Mammary epithelial cell (primary cell): ENCODE data around the gene STIM1.

Source experiments
- EZH2 ChIP-seq: IDR thresholded peaks from 2 replicates; pipeline ENCODE4 v1.6.1; 2012; ENCODE audit warnings: low read length, inconsistent platforms, borderline replicate concordance
- TF ChIP-seq, protein P1 (sequence below), 2 donors: IDR thresholded peaks in 1 of 2; conservative IDR thresholded peaks in 1 of 2; 2 replicates each; pipeline ENCODE4 v1.5.1; 2011 to 2012; ENCODE audit warnings: inconsistent platforms in 2 of 2, low read length in 2 of 2, mild to moderate bottlenecking in 2 of 2, control low read depth in 1 of 2, low read depth in 1 of 2; ENCODE audit not compliant: insufficient read depth in 1 of 2; ENCODE audit errors: extremely low read depth in 1 of 2

DNA sequence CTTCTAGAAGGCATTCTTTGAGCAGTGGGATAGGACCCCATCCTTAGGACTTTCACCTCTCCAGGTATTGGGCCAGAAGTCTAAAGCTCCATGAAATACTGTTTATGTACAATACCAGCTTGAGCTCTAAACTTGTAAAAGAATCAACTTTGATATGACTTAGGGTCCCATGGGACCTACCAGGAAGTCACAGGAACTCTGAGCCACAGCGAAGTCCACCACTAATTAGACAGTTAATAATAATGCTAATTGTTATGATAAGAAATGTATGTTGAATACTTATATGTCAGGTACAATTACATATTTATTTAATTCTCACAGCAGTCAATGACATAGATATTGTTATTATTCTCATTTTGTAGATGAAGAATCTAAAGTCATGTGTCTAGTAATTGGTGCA lies 35.3 kb downstream of the STIM1 start:
- no peak for TF ChIP-seq EZH2
- TF ChIP-seq, protein P1, sequence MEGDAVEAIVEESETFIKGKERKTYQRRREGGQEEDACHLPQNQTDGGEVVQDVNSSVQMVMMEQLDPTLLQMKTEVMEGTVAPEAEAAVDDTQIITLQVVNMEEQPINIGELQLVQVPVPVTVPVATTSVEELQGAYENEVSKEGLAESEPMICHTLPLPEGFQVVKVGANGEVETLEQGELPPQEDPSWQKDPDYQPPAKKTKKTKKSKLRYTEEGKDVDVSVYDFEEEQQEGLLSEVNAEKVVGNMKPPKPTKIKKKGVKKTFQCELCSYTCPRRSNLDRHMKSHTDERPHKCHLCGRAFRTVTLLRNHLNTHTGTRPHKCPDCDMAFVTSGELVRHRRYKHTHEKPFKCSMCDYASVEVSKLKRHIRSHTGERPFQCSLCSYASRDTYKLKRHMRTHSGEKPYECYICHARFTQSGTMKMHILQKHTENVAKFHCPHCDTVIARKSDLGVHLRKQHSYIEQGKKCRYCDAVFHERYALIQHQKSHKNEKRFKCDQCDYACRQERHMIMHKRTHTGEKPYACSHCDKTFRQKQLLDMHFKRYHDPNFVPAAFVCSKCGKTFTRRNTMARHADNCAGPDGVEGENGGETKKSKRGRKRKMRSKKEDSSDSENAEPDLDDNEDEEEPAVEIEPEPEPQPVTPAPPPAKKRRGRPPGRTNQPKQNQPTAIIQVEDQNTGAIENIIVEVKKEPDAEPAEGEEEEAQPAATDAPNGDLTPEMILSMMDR (conservative IDR thresholded peaks at IDR 0.05 in 1 of 2, IDR thresholded peaks at IDR 0.05 in 1 of 2; ENCODE audit: extremely low read depth in 1 of 2, insufficient read depth in 1 of 2, low read depth in 1 of 2, low read length in 2 of 2) = no peak
